Medulla oblongata (tissue), 1 donor: Measurements from ENCODE around the gene OR56A1.

Experiments used
- DNase-seq: peaks from one replicate; pipeline ENCODE4 v3.0.0-alpha.2; 2015; ENCODE audit errors: extremely low spot score

Gene OR56A1

DNA sequence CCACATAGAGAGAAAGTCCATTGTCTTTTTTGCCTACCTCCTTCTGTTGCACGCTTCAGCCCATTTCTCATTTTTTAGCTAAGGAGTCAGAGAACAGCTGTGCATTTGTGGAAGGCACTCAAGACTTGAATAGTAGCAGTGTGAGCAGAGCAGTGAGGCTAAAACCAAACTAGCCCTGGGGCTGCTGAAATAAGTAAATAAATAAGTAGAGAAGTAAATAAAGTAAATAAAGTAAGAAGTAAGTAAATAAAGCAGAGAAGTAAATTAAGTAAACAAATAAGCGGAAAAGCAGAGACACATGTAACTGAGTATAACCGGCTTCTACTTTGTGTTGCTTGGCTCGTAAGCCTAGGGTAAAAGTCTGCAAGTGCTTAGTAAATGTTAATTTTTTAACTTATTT lies 41.4 kb downstream of the OR56A1 start:
- DNase-seq: no peak

GRCh38 chr11:5986885-5987284 lies 43.7 kb downstream of the OR56A1 start, which contains the start of gene OR52L1:
Gene OR52L1, minus strand, starts transcription at chr11:5986985. Its CDS starts 55 bp downstream, at chr11:5986930.
- DNase-seq: no peak

GRCh38 chr11:5983443-5983842 lies 47.1 kb downstream of the OR56A1 start:
- DNase-seq: no peak

DNA sequence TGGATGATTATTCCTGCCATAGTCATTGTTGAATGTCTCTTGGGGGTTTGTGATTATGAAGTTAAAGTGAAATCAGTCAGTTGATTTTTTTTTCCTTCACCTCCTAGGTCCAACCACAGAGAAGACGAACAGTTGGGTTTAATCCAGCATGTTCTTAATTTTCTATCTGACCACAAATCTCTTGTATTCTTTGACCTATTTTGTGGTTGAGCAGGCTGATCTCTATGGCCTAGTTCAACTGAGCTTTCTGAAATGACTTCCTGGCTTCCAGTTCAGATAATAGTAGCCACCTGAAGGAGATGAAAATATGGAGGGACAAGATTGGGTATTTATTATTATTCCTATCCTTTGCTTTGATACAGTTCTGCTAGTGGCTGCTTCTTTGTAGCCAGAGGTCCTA lies 57.0 kb downstream of the OR56A1 start:
- DNase-seq: no peak
